Stimulated activated CD8-positive, alpha-beta memory T cell treated with anti-CD3 and anti-CD28 coated beads, Interleukin-2, amount 100 ng/mL, for 1 hour (primary cell): Measurements from ENCODE around the gene FAM180B.
A peak's percentile ranks its signal among the peaks of the same experiment; 100 is the strongest.
"Not testable (repeated sequence)": the region's sequence is repeated elsewhere in the genome, so short reads cannot be mapped to it uniquely, and the experiment has no call there.

Source experiments
- DNase-seq, 2 donors: peaks; one replicate each; pipeline ENCODE4 v3.0.0-alpha.2; 2020; ENCODE audit warnings: low read depth in 2 of 2

The FAM180B gene

GRCh38 chr11:47586098-47586855, at the start of gene FAM180B:
Gene FAM180B (plus strand): TSS chr11:47586678. CDS start chr11:47586769, 91 bp downstream.
- no peak for DNase-seq

DNA sequence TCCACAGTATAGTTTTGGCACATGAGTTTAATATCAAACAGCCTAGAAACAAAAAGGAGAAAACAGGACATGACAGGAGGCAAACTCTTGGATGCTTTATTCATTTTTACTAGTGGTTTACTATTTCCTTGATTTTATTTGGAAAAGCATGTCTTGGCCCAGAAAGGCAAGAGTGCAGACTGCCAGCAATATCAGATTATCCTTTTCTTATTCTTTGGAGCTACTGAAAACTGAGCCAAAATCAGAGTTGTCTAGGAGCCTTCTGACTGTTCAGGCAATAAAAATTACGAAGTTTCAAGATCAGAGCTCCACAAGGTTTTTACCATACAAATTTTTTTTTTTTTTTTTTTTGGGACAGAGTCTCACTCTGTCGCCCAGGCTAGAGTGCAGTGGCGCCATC, 49.6 kb upstream of the FAM180B start:
- DNase-seq = no peak

- DNase-seq = no peak
Observed at GRCh38 chr11:47538741-47539565, 47.5 kb upstream of the FAM180B start.

GRCh38 chr11:47539681-47540039, 46.8 kb upstream of the FAM180B start:
- DNase-seq = no peak

DNA sequence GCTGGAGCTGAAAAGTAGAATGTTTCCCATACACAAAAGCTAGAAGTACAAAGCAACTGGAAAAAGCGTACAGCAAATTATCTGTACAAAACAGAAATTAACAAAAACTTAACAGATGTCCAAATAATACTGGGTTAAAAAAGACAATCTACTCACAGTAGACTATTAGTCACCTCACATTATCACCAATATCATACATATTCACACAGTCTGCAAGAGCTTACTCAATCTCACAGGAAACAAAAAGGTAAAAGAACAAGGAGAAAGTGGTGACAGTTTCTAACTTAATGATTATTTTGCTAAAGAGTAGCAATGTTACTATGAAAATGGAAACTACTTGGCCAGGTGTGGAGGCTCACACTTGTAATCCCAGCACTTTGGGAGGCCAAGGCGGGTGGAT, 45.4 kb upstream of the FAM180B start:
- DNase-seq = no peak

- DNase-seq = no peak
Observed at GRCh38 chr11:47545298-47545697, 41.2 kb upstream of the FAM180B start.

DNA sequence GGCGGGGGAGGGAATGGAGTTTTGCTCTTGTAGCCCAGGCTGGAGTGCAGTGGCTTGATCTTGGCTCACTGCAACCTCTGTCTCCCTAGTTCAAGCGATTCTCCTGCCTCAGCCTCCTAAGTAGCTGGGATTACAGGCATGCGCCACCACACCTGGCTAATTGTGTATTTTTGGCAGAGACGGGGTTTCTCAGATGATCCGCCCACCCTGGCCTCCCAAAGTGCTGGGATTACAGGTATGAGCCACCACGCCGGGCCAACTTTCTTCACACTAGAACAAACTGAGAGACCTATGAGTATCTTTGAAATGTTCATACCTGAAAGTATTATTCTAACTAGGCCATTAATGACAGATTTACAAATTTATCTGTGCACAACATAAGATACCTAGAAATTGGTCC, 40.2 kb upstream of the FAM180B start:
- not testable (repeated sequence) for DNase-seq

DNA sequence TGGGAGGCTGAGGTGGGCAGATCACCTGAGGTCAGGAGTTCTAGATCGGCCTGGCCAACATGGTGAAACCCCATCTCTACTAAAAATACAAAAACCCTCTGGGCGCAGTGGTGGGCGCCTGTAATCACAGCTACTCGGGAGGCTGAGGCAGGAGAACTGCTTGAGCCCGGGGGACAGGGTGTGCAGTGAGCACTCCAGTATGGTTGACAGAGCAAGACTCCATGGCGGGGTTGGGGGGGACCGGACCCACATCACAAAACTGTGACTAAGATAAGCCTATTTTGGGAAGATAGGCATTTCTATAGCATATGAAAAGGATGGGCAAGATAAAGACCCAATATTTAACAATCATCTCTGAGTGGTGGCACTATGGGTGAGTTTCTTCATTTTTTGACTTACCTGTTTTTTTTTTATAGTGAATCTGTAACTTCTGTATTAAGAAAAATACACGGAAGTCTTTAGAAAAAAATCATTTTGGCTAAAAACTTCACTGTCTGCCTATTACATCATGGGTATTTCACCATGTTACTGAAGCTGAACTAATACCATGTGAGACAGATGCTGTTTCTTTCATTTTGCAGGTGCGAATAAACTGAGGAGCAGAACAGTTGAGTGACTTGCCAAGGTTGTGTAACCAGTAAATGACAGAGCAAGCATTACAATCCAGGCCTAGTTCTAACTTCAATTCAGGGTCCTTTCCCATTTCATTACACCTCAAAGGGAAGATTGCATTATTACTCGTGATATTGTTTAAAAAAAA, 36.0 kb upstream of the FAM180B start:
- DNase-seq = no peak

DNA sequence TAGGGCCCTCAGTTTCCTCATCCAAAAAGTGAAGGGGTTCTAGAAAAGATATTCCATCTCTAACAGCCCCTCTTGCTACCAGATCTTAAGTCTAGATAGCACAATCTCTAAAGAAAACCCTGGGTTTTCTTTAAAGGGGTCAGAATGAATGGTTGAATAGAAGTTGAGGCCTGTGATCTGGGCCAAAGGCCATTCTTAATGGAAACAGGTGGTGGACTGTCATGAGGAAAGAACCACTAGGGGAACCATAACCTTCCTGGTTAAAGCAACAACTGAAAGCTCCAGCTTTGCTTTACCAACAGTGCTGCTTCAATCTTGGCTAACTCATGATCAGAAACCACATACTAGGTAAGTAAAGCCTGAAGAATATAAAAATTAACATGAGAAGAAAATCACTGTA, 35.4 kb upstream of the FAM180B start:
- no peak for DNase-seq

GRCh38 chr11:47552056-47552565, 34.4 kb upstream of the FAM180B start:
- DNase-seq = no peak

- peak; percentile 83 to 86 for DNase-seq
Observed at GRCh38 chr11:47552566-47553405, 33.7 kb upstream of the FAM180B start, which contains the start of gene CELF1. Gene CELF1 (minus strand): TSS chr11:47553132. CDS start chr11:47499523, 53,609 bp downstream.

- no peak for DNase-seq
Observed at GRCh38 chr11:47553406-47553743, 33.1 kb upstream of the FAM180B start.

DNA sequence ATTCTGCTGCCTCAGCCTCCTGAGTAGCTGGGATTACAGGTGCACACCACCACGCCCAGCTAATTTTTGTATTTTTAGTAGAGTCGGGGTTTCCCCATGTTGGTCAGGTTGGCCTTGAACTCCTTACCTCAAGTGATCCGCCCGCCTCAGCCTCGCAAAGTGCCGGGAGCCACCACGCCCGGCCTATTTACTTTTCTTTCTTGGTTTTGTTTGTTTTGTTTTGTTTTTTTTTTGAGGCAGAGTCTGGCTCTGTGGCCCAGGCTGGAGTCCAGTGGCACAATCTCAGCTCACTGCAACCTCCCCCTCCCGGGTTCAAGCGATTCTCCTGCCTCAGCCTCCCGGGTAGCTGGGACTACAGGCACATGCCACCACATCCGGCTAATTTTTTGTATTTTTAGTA, 29.5 kb upstream of the FAM180B start:
- DNase-seq = not testable (repeated sequence)

DNA sequence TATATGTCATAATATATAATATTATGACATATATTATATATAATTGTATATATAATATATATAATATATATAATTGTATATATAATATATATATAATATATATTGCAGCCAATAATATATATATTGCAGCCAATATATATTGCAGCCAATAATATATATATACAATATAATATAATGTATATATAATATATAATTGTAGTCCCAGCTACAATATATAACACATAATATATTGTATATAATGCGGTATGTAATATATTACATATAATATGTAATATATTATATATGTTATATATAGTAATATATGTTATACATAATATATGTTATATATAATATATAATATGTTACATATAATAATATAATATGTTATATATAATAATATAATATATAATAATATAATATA, 27.8 kb upstream of the FAM180B start:
- DNase-seq = no peak

GRCh38 chr11:47560426-47560825, 26.1 kb upstream of the FAM180B start:
- no peak for DNase-seq

DNA sequence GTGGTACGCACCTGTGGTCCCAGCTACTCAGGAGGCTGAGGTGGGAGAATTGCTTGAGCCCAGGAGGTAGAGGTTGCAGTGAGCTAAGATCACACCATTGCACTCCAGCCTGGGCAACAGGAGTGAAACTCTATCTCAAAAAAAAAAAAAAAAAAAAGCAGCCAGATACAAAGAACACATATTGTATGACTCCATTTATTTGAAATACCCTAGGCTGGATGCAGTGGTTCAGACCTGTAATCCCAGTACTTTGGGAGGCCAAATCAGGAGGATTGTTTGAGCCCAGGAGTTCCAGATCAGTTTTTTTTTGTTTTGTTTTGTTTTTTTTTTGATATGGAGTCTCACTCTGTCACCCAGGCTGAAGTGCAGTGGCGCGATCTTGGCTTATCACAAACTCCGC, 24.1 kb upstream of the FAM180B start:
- DNase-seq = not testable (repeated sequence)

GRCh38 chr11:47564366-47564765, 22.1 kb upstream of the FAM180B start:
- not testable (repeated sequence) for DNase-seq

DNA sequence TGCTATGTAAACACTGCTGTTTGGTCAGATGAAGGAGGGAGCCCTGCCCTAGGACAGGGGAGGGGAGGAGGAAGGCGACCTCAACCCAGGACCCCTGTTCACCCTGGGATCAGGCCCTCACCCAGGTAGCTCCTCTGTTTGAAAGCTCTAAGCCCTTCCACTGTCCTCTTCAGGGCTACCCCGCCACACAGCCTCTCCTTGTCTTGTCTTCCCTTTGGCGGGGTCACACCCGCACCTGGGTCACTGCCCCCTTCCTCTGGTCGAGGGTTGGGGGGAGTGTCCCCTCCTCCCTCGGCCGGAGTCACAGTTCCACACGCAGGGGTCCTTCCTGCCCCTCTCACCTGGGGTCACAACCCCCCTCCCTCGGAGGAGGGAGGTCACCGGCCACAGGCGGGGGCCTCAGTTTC, 21.5 kb upstream of the FAM180B start:
- DNase-seq = no peak

DNA sequence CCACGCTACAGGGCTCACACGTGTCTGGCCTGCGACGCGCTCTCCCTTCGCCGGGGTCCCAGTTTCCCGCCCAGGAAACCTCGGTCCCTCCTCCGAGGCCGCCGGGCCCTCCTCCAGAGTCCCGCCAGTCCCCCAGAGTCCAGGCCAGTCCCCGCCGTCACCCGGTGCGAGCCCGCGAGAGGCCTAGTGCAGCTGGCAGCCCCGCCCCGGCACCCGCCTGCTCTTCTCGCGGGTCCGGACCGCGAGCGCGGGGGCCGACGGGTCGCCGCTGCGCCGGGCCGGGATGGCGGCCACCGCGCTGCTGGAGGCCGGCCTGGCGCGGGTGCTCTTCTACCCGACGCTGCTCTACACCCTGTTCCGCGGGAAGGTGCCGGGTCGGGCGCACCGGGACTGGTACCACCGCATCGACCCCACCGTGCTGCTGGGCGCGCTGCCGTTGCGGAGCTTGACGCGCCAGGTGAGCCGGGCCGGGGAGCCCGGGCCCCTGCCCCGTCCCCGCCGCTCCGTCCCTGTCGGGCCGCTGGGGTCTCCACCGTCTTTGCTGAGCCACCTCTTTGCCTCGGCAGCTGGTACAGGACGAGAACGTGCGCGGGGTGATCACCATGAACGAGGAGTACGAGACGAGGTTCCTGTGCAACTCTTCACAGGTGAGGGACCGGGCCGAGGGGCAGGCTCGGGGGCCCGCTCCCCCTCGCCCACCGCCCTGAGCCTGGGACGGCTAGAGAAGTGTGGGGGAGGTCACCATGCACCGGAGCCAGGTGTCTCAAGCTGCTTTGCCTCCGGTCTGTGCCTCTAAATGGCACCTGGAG, 20.9 kb upstream of the FAM180B start, which contains the start of gene PTPMT1:
TSS of gene PTPMT1 (plus strand) at position 260 of the 809 bp plus-strand sequence. CDS start at position 284, 24 bp downstream.
- DNase-seq = peak; percentile 31 to 45

- DNase-seq = no peak
Observed at GRCh38 chr11:47566149-47566698, 20.3 kb upstream of the FAM180B start.
